NK-92 (cell line): Measurements from ENCODE around the gene PTPN12.
"Not testable (repeated sequence)": the region's sequence is repeated elsewhere in the genome, so short reads cannot be mapped to it uniquely, and the experiment has no call there.

Source experiments
- DNase-seq: peaks from one replicate; lab custom pipeline; 2025; ENCODE audit not compliant: unreplicated experiment; lab: John Stamatoyannopoulos, UW

The PTPN12 gene

DNA sequence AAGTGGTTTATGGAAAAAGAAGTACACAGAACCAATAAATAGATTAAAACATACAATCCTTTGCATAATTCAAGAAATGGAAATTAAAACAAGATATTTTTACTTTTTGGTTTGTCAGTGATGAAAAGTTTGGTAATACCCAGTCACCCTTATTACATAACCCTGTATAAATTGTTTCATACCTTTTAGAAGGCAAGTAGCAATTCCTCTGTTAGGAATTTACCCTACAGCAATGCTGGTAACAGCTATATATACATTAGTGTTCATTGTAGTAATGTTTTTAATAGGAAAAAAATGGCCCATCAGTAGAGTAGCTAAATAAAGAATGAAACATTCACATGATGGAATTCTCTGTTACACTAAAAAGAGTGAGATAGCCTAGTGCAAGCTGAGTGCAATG is 42.7 kb downstream of the PTPN12 start:
- DNase-seq = no peak

DNA sequence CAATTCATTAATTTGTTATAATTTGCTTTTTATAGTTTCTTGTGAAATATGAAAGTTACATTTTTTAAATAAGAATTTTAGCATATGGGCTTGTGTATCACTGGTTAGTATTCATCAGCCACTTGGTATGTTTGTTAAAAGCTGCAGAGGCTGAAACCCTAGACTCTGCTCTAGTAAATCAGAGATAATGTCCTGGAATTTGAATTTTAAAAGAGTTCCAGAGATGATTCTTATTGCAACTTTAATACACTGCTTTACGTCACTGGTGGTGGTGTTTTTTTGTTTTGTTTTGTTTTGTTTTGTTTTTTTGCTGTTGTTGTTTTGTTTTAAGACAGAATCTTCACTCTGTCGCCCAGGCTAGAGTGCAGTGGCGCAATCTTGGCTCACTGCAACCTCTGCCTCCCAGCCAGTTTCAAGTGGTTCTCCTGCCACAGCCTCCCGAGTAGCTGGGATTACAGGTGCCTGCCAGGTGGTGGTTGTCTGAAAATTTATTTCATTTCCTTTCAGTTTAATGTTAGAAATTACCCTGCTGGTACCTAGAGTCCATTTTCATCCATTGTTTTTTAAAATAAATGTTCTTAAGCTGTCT is 43.8 kb downstream of the PTPN12 start:
- DNase-seq = no peak

DNA sequence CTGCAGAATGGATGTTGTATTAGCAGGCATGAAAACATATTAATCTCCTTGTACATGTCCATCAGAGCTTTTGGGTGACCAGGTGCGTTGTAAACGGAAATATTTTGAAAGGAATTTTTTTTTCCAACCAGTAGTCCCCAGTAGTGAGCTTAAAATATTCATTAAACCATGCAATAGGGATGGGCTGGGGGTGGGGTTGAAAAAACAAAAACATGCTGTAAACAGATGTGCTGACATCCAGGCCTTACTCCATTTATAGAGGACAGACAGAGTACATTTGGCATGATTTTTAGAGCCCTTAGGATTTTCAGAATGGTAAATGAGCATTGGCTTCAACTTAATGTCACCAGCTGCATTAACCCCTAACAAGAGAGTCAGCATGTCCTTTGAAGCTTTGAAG is 50.2 kb downstream of the PTPN12 start:
- no peak for DNase-seq

DNA sequence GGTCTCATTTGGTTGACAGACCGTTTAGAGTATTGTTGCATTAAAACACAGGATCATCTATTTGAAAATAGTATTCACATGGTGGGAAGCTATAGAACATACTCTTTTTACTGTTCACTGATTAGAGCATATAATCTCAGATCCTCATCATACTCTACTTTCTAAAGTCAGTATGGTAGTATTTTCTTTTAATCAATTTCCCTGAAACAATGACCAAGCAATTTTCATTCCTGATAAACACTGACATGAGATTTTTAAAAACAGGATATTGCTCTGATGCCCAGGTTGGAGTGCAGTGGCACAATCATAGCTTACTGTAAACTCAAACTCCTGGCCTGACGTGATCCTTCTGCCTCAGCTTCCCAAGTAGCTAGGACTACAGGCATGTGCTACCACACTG is 63.9 kb downstream of the PTPN12 start:
- DNase-seq = no peak

DNA sequence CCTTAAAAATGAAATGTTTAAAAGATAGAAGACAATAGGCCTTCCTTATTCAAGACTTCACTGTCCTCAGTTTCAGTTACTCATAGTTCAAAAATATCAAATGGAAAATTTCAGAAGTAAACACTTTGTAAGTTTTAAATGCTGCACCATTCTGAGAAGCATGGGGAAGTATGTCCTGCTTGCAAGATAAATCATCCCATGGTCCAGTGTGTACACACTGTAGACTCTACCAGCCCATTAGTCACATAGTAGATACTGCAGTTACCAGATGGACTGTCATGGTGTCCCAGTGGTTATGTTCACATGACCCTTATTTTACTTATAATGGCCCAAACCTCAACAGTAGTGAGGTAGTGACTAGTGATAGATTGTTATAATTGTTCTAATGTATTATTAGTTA is 69.5 kb downstream of the PTPN12 start:
- no peak for DNase-seq

DNA sequence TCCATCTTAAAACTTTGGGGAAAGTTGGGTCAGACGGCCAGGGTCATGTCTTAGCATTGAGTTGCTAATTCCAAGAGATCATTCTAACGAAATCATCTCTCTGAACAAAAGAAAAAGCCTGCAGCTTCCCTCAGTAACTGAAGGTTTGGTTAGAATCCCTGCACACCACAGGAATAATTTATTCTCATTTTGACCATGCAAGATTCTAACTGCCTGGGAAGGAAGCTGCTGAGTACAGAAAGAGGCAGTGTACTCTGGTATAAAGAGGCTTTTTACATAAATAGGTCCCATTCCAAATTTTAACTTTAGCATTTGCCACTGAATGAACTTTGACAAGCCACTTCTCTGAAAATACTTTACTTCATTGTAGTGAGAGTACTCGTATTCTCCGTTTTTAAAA is 82.2 kb downstream of the PTPN12 start:
- no peak for DNase-seq

DNA sequence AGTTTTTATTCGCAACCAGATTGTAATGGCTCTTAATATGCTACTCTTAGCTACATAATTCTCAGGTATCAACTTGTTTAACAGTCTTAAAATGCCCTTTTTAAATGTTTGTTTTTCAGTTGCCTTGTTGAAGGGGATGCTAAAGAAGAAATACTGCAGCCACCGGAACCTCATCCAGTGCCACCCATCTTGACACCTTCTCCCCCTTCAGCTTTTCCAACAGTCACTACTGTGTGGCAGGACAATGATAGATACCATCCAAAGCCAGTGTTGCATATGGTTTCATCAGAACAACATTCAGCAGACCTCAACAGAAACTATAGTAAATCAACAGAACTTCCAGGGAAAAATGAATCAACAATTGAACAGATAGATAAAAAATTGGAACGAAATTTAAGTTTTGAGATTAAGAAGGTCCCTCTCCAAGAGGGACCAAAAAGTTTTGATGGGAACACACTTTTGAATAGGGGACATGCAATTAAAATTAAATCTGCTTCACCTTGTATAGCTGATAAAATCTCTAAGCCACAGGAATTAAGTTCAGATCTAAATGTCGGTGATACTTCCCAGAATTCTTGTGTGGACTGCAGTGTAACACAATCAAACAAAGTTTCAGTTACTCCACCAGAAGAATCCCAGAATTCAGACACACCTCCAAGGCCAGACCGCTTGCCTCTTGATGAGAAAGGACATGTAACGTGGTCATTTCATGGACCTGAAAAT is 89.7 kb downstream of the PTPN12 start:
- no peak for DNase-seq

DNA sequence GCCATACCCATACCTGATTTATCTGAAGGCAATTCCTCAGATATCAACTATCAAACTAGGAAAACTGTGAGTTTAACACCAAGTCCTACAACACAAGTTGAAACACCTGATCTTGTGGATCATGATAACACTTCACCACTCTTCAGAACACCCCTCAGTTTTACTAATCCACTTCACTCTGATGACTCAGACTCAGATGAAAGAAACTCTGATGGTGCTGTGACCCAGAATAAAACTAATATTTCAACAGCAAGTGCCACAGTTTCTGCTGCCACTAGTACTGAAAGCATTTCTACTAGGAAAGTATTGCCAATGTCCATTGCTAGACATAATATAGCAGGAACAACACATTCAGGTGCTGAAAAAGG is 90.2 kb downstream of the PTPN12 start:
- no peak for DNase-seq

DNA sequence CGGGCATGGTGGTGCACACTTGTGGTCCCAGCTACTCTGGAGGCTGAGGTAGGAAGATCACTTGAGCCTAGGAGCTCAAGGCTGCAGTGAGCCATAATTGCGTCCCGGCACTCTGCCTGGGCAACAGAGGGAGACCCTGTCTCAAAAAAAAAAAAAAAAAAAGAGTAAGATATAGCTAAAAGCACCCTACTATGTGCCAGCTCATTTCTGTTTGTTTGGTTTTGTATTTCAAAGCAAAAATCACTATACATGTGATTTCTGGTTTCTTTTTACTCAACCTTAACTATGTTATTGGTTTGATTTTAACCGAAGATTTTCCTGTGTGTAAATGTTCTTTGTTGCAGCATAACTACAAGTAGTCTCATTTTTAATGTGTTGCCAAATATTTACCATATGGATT is 92.7 kb downstream of the PTPN12 start:
- no peak for DNase-seq

DNA sequence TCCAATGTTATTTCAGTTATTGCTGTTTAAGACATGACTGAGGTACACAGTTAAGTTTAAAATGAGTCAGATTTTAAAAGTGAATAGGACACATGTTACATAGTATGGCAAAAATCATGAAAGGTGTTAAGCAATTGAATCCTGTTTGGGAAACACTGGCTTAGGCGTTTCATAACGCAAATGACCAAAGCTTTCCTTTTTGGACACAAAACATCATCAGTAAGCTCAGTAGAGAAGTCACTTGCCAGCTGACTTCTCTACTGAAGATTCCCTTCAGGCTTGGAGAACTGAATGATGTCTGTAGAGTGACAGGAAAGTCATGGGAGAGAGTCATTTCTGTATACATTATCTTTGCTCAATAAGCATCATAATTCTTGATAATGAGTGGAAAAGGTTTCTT is 94.7 kb downstream of the PTPN12 start:
- DNase-seq = no peak

DNA sequence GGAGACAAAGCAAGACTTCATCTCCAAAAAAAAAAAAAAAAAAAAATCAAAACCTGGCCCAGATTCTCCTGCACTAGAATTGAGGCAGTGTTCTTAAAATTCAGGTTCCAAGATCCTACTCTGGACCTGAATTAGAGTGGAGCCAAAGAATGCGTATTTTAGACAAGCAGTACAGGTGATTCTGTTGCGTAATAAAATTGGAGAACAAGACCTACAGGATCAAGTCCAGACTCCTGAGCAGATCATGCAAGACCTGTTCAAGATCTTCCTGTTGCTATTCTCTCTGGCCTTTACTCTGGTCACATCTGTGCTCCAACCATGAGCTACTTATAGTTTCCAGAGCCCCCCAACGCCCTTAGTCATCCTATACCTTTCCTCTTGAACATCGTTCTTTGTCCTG is 107.7 kb downstream of the PTPN12 start:
- no peak for DNase-seq

DNA sequence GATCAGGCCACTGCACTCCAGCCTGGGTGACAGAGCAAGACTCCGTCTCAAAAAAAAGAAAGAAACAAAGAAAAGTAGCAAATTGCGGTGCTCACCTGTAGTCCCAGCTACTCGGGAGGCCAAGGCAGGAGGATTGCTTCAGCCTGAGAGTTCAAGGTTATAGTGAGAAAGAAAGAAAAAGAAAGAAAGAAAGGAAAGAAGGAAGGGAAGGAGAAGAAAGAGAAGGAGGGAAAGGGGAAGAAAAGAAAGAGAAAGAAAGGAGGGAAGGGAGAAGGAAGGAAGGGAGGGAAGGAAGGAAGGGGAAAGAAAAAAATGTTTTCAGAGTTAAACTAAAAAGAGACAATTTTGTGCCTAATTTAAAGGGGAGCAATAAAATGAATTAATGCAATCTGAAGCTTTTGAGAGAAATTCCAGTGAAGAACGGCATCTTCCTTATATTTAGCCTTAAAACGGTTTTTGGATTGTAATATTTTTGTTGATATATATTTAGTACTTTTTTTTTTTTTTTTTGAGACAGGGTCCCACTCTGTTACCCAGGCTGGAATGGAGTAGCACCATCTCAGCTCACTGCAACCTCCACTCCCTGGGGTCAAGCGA is 111.7 kb downstream of the PTPN12 start:
- no peak for DNase-seq

DNA sequence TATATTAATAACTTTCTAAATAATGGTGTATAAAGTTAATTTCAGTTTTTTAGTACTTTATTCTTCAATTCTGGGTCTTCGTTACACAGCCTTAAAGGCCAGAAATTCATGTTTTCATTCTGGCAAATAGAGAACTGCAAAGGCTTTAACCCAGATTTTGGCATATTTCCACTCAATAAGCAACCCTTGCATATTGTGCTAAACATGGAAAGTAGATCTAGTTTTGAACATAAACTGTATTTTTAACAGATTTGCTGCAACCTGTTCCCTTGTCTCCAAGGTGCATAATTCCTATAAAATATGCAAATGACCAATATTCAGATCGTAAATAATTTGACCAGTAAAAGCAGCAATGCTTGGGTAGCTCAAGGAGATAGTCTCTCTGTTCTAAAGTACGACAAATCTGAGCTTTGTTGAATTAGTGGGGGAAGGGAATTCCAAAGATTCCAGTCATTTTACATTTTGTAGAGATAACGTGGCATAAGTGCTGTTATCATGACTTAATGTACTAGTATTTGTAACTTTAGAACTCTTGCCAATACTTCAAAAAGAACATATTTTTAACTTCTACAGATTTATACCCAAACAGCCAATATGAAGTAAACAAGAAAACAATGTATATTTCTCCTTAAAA is 112.7 kb downstream of the PTPN12 start:
- DNase-seq = no peak

DNA sequence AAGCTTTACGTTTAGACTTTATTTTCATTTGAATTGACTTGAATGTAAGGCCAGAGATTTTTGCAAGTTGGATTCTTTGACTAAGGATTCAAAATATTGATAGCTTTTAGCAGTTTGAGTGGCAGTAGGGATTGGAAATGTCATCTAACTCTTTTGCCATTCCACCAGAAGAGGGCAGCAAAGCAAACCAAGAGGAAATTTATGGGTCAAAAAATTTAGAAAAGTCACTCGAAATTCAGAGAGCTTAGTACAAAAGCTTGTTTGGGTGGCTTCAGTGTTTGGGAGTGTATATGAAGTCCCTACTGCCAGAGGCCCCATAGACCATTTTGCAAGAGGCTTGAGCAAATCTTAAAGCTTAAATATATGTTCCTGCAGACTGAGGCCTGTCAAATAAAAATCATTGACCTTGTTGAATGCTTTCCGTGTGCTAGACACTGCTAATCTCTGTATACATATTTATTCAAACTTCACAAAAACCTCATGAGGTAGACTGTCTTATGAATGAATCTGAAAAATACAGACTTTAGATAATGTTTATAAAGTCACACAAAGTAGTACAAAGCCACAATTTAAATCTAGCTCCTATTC is 114.6 kb downstream of the PTPN12 start:
- no peak for DNase-seq

DNA sequence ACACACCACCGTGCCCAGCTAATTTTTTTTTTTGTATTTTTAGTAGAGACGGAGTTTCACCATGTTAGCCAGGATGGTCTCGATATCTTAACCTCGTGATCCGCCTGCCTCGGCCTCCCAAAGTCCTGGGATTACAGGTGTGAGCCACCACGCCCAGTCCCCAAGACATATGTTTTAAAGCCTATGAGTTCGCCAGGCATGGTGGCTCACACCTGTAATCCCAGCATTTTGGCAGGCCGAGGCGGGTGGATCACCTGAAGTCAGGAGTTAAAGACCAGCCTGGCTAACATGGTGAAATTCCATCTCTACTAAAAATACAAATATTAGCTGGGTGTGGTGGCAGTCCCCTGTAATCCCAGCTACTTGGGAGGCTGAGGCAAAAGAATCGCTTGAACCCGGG is 115.7 kb downstream of the PTPN12 start:
- not testable (repeated sequence) for DNase-seq

DNA sequence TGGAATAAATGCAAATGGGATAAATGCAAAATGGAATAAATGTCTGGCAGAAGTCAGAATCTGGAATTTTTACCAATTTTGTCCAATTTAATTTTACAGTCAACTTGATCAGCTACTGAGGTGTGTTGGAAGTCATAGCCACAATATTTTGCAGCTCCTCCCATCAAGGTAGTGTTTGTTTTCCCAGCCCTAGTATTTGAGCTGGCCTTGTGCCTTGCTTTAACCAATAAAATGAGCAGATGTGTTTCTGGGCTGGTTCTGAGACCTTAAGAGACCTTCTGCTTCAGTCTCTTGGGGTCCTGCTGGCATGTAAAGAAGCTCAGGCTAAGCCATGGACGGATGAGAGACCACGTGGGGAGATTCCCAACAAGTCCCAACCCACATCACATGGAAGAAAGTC is 116.5 kb downstream of the PTPN12 start:
- no peak for DNase-seq

DNA sequence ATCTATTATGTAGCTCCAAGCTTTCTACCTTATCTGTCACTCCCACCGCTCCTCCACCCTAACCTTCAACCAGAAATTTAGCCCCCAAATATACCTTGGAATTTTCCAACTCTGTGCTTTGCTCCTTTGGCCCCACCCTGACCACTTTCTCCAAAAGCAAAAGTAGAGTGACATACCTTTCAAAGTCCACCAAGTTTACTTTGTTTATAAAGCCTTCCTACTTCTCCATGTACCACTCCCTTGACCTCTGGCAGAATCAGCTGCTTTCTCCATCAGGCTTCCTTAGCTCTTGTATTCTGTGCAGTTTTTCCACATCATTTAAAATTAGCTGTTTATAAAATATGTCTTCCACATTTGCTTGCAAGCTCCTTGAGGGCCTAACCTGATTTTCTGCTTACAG is 118.3 kb downstream of the PTPN12 start:
- no peak for DNase-seq

DNA sequence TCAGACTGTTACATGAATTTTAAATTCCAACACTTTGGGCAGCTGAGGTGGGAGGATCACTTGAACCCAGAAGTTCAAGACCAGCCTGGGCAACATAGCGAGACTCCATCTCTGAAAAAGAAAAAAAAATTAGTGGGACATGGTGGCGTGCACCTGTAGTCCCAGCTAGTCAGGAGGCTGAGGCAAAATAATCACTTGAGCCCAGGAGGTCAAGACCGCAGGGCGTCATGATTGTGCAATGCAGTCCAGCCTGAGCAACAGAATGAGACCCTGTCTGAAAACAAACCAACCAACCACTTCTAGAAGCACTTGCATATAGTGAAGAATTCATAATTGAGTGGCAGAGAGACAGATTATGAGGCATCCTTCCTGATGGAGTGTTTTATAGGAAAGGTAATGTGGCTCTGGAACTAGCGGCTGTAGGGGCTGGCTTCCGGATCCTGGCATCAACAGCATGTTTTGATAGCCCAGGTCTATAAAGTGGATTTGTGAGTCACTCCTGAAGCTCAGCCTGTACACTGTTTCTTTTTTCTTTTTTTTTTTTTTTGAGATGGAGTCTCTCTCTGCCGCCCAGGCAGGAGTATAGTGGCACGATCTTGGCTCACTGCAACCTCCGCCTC is 118.9 kb downstream of the PTPN12 start:
- no peak for DNase-seq

DNA sequence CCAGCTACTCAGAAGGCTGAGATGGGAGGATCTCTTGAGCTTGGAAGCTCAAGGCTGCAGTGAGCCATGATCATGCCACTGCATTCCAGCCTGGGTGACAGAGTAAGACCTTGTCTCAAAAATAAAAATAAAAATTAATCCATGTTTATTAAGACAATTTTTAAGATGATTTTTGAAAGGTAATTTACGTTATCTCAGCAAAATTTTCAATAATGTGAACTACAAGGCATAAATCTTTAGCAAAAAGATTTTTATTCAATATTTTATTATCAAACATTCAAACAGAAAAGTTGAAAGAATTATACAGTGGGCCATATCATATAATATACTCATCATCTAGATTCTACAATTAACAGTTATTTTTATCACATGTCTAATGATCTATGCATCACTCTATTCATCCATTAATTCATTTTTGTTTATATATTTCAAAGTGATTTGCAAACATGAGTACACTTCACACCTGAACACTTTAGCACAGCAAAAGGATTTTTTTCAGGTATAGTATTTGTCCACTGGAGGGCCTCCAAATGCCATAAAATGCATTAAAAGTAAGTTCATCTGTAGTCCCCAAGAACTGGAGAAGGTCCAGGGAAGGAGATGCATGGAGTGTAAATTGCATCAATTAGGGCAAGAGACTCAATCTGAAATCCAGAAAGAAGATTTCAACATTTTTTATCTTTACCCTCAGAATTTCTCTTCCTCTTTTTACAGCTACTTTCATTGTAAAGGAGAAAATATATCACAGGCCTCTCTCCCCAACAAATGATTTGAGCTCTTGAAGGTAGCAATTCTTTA is 120.5 kb downstream of the PTPN12 start:
- no peak for DNase-seq

DNA sequence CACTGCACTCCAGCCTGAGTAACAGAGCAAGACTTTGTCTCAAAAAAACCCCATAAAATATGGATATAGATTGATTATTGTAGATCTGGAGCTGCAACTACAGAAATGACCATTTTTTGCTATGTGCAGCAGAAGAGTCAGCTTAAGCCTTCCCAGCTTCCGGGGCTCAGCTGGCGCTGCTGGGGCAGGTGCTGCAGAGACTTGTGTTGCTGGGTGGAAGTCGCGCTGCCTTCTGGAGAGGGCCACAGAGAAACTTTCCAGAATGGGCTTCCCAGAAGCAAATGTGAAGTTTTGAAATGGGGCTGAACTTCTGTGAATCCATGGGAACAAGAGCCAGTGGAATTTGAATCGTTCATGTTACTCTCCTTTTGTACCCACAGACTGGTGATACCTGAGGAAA is 121.8 kb downstream of the PTPN12 start:
- no peak for DNase-seq

DNA sequence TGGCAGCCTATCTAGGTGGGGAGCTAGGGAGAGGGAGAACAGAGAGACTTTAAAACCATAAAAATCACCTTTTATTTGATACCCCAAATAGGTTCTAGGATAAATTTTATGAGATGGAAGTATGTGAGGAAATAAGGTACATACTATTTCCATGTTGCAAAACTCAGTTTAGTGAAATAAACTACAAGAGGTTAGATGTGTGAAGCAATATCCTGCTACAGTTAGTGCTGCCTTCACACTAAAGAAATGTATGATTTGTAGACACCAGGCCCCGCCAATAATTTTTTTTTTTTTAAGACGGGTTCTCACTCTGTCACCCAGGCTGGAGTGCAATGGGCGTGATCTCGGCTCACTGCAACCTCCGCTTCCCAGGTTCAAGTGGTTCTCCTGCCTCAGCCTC is 124.7 kb downstream of the PTPN12 start:
- no peak for DNase-seq
